GM12801 (cell line): ENCODE data around the gene METTL15.

ENCODE experiments used
- CTCF ChIP-seq: IDR thresholded peaks from one replicate; pipeline ENCODE4 v1.5.1; 2011; ENCODE audit warnings: control low read depth; ENCODE audit not compliant: insufficient read length; ENCODE audit errors: extremely low read depth

Gene METTL15

GRCh38 chr11:28323621-28324020 lies 215.4 kb downstream of the METTL15 start:
- no peak for TF ChIP-seq CTCF

- TF ChIP-seq CTCF, result no peak
These were observed 229.5 kb downstream of the METTL15 start for GRCh38 chr11:28337701-28338100.

GRCh38 chr11:28338371-28338770 lies 230.2 kb downstream of the METTL15 start:
- no peak for TF ChIP-seq CTCF

- TF ChIP-seq CTCF, result no peak
These were observed 231.3 kb downstream of the METTL15 start for GRCh38 chr11:28339488-28339887.

GRCh38 chr11:28342716-28343115 lies 234.5 kb downstream of the METTL15 start:
- no peak for TF ChIP-seq CTCF

GRCh38 chr11:28343304-28344233 lies 235.4 kb downstream of the METTL15 start:
- TF ChIP-seq CTCF, result no peak

GRCh38 chr11:28346209-28346608 lies 238.0 kb downstream of the METTL15 start:
- no peak for TF ChIP-seq CTCF
